GM19455 (cell line): ENCODE results near the gene ZCCHC7.

Source experiments
- ATAC-seq: cut with Tn5 transposase; IDR thresholded peaks from one replicate; pipeline ENCODE4 v1.9.1; 2021; ENCODE audit not compliant: unreplicated experiment

ZCCHC7 gene

DNA sequence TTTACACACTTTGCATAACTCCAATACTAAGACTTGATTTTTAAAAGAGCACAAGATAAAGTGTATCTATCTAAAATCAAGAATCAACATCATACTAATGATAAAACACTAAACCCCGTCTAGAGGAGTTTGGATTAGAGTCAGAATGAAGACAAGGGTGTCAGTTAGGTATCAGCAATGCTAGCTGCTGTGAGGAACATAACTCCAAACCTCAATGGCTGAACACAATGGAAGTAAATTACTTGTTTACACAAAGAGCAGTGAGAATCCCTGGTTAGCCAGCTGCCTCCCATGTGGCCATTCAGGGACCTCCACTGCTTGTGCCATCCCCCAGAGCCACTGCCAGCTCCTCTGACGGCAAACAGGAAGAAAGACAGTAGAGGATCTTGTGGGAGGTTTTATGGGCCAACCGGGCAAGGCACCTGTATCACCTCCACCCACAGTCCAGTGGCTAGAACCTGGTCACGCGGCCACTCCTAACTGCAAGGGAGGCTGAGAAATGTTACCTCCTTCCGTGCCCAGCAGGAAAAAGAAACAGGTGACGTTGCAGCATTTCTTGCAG, 278.2 kb downstream of the ZCCHC7 start:
- ATAC-seq: no peak

DNA sequence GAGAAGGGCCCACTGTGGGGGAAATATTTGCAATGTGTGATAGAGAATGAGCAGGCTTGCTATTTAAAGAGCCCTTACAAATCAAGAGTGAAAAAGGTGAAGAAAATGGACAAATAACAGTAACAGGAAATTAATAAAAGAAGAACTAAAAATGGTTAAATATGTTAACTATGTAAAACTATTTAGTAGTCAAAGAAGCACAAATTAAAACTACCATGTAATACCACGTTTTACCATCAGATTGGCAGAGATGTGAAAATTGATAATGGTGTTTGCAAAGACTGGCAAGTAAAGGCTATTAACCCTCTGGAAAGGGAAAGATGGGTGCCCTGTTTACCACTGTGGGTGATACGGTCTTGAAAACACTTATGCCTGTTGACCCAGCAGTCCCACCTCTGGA, 279.0 kb downstream of the ZCCHC7 start:
- no peak for ATAC-seq

GRCh38 chr9:37404590-37404989, 284.2 kb downstream of the ZCCHC7 start:
- ATAC-seq: no peak

GRCh38 chr9:37405350-37405749, 285.0 kb downstream of the ZCCHC7 start:
- ATAC-seq: no peak

DNA sequence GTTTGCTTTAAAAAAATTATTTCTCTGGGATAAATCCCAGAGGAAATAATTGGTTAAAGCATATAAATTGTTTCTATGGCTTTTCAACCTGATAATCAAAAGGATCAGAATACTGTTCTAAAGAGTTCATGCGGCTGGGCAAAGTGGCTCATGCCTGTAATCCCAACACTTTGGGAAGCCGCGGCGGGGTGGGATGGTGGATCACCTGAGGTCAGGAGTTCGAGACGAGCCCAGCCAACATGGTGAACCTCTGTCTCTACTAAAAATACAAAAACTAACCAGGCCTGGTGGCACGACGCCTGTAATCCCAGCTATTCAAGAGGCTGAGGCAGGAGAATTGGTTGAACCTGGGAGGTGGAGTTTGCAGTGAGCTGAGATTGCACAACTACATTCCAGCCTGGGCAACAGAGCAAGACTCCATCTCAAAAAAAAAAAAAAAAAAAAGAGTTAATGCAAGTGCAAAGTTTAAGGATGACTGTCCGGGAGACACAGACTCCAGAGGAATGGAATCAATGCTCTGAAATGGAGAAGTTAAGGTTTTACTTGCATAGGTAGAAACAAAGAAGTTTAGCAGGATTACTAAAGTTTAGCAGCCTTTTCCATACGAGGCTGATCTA, 285.5 kb downstream of the ZCCHC7 start:
- no peak for ATAC-seq

GRCh38 chr9:37406603-37407401, 286.4 kb downstream of the ZCCHC7 start:
- ATAC-seq: no peak

GRCh38 chr9:37407468-37407867, 287.1 kb downstream of the ZCCHC7 start:
- ATAC-seq: no peak
